Mesodermal cell (in vitro differentiated cells): Measurements from ENCODE around the gene CBLC.

Experiments used
- H3K27ac ChIP-seq: 2 replicates; pipeline ENCODE4 v1.7.0; 2013; ENCODE audit warnings: mild to moderate bottlenecking, low read depth, low read length, moderate library complexity; ENCODE audit not compliant: severe bottlenecking
- H3K36me3 ChIP-seq: 2 replicates; pipeline ENCODE4 v1.7.1; 2013; ENCODE audit warnings: mild to moderate bottlenecking, low read length, moderate library complexity; ENCODE audit not compliant: control insufficient read depth, insufficient read depth
- H3K4me1 ChIP-seq: one replicate; pipeline ENCODE4 v1.7.1; 2013; ENCODE audit warnings: mild to moderate bottlenecking, low read length; ENCODE audit not compliant: insufficient read depth, control insufficient read depth, poor library complexity, severe bottlenecking
- H3K4me3 ChIP-seq: 2 replicates; pipeline ENCODE4 v1.7.0; 2013; ENCODE audit warnings: low read length, control low read depth, mild to moderate bottlenecking; ENCODE audit not compliant: insufficient read depth, poor library complexity, severe bottlenecking; ENCODE audit errors: extremely low read depth
- H3K9me3 ChIP-seq: 2 replicates; pipeline ENCODE4 v1.7.1; 2013; ENCODE audit warnings: mild to moderate bottlenecking, low read length, moderate library complexity; ENCODE audit not compliant: control insufficient read depth
- WGBS, 2 experiments: methylation state at CpG; one replicate each; pipeline ENCODE4 v1.1.5; 2013; ENCODE audit warnings: missing lambda C conversion rate in 2 of 2; ENCODE audit not compliant: insufficient coverage in 2 of 2; 5-methylcytosine and 5-hydroxymethylcytosine counted together

CBLC gene

DNA sequence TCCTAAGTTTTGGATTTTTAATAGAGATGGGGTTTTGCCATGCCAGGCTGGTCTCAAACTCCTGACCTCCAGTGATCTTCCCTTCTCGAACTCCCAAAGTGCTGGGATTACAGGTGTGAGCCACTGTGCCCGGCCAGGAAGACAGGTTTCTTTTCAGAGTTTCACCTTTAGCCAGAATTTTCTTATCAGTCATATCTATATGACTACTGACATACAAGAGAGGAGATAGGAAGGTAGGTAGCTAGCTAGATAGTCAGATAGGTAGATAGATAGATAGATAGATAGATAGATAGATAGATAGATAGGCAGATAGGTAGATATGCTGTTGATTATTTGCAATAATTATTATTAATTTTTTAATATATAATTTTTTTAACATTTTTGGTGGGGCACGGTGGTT, 7.6 kb downstream of the CBLC start:
- Histone ChIP-seq H3K36me3 (no peaks in the 10 kb centered on the region), H3K4me1 (no peaks in the 10 kb centered on the region), H3K27ac (no peak overlapping the region), H3K4me3 (no peak overlapping the region), H3K9me3 (no peaks in the 10 kb centered on the region)
- WGBS, 2 experiments = 86 to 100% methylated on average over 1 of the region's 3 CpGs

- no peaks in the 10 kb centered on the region for H3K4me1 ChIP-seq
- H3K36me3 ChIP-seq = no peaks in the 10 kb centered on the region
- WGBS, 2 experiments = 94 to 98% methylated on average over 14 of the region's 15 CpGs
- no peaks in the 10 kb centered on the region for H3K9me3 ChIP-seq
- H3K4me3 ChIP-seq = no peak overlapping the region
- H3K27ac ChIP-seq = no peak overlapping the region
Measured at GRCh38 chr19:44785993-44786392, 8.3 kb downstream of the CBLC start.

GRCh38 chr19:44788971-44789370, 11.3 kb downstream of the CBLC start:
- no peak overlapping the region for H3K4me3 ChIP-seq
- no peaks in the 10 kb centered on the region for H3K4me1 ChIP-seq
- no peaks in the 10 kb centered on the region for H3K36me3 ChIP-seq
- no peak overlapping the region for H3K27ac ChIP-seq
- H3K9me3 ChIP-seq = no peaks in the 10 kb centered on the region
- WGBS, 2 experiments = 95 to 96% methylated on average over 4 to 6 of the region's 6 CpGs

DNA sequence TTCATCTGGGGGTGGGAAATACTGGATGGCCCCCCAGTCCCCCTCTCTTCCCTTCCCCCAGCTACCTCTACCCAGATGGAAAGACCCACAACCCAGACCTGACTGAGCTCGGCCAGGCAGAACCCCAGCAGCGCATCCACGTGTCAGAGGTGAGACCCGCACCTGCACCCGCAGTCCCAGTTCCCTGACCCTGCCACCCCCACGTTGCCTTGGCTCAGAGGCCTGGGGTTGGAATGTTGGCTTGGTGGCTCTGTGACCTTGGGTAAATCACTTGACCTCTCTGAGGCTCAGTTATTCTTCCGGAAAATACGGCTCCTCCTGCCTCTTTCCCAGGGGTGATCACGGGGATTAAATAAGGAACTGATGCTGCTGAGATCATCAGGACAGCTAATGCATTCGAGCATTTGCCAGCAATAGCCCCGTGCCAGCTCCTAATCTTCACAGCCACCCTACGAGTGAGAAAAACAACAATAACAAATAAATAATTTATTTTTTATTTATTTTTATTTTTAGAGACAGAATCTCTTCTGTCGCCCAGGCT, 12.3 kb downstream of the CBLC start:
- H3K4me3 ChIP-seq = no peak overlapping the region
- H3K36me3 ChIP-seq = no peaks in the 10 kb centered on the region
- no peaks in the 10 kb centered on the region for H3K9me3 ChIP-seq
- H3K27ac ChIP-seq = no peak overlapping the region
- H3K4me1 ChIP-seq = no peaks in the 10 kb centered on the region
- WGBS, 2 experiments = 92 to 94% methylated on average over 7 to 10 of the region's 13 CpGs

GRCh38 chr19:44792281-44792680, 14.6 kb downstream of the CBLC start:
- Histone ChIP-seq H3K9me3 (no peaks in the 10 kb centered on the region), H3K36me3 (no peaks in the 10 kb centered on the region), H3K4me3 (no peak overlapping the region), H3K4me1 (peaks cover 4% of the 10 kb centered on the region), H3K27ac (no peak overlapping the region)
- 89 to 92% methylated on average over 7 to 8 of the region's 9 CpGs for WGBS, 2 experiments

DNA sequence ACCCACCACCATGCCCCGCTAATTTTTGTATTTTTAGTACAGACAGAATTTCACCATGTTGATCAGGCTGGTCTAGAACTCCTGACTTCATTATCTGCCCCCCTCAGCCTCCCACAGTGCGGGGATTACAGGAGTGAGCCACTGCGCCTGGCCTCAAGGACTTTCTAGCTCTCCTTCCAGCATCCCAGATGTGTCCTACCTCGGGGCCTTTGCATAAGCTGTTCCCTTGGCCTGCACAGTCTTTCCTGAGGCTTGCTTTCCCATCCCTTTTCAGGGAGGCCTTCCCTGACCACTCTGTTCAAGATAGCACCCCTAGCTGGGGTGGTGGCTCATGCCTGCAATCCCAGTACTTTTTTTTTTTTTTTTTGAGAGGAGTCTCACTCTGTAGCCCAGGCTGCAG, 16.9 kb downstream of the CBLC start:
- Histone ChIP-seq H3K9me3 (no peaks in the 10 kb centered on the region), H3K36me3 (no peaks in the 10 kb centered on the region), H3K4me1 (peaks cover 5% of the 10 kb centered on the region), H3K4me3 (no peak overlapping the region), H3K27ac (no peak overlapping the region)
- WGBS, 2 experiments = 83 to 98% methylated on average over 3 to 4 of the region's 4 CpGs

- Histone ChIP-seq H3K27ac (no peak overlapping the region), H3K9me3 (no peaks in the 10 kb centered on the region), H3K4me3 (no peak overlapping the region), H3K36me3 (no peaks in the 10 kb centered on the region), H3K4me1 (peaks cover 5% of the 10 kb centered on the region)
- WGBS, 2 experiments = 92 to 93% methylated on average over 9 to 12 of the region's 13 CpGs
Measured at GRCh38 chr19:44795398-44795987, 17.8 kb downstream of the CBLC start.

DNA sequence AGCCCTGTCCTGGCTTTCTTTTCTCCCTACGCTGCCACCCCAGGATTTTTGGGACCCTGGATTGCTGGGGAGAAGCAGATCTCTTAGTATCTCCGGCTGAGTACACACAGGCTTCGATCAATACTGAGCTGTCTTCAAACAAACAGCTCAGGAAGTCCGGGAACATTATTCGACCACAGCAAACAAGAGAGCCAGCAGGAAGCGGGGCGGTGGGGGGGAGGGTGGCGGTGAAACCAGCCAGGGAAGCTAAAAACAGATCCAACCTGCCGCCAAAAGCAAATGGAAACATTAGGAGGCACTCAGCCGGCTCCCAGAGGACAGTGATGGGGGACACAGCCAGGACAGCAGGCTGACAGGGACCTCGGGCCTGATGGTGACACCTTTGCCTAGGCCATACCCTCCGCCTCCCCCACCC, 19.0 kb downstream of the CBLC start:
- H3K27ac ChIP-seq = peak overlapping the region; percentile 53
- H3K4me1 ChIP-seq = peaks cover 5% of the 10 kb centered on the region
- no peaks in the 10 kb centered on the region for H3K9me3 ChIP-seq
- no peaks in the 10 kb centered on the region for H3K36me3 ChIP-seq
- WGBS, 2 experiments = 33 to 35% methylated on average over 6 to 11 of the region's 12 CpGs
- no peak overlapping the region for H3K4me3 ChIP-seq

DNA sequence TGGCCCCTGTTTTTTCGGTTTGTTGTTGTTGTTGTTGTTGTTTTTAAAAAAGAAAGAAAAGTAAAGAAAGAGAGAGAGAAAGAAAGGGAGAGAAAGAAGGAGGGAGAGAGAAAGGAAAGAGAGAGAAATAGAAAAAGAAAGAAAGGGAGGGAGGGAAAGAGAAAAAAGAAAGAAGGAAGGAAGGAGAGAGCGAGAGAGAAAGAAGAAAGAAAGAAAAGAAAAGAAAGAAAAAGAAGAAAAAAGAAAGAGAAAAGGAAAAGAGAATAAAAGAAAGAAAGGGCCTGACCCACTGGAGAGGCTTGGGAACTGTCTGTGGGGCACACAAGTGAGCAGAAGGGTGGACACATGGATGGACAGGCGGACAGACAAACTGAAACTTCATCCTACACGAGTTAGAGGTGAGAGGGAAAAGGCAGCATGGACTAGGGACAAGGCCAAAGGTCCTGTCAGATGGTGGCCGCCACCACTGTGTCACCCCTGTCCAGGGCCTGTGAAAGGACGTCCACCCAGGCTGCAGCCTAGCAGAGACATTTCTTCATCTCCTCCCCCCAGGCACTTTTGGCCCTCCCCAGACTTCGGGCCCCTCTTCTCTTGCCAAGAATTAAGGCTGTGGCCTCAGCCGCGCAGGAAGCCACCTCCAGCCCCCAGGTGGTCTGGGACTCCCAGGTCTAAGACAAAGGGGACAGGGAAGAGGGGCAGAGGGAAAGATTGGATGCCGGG, 22.1 kb downstream of the CBLC start:
- no peaks in the 10 kb centered on the region for H3K36me3 ChIP-seq
- no peak overlapping the region for H3K4me3 ChIP-seq
- WGBS, 2 experiments = 83 to 94% methylated on average over 4 to 6 of the region's 10 CpGs
- H3K9me3 ChIP-seq = no peaks in the 10 kb centered on the region
- H3K4me1 ChIP-seq = peaks cover 5% of the 10 kb centered on the region
- H3K27ac ChIP-seq = no peak overlapping the region

- Histone ChIP-seq H3K36me3 (no peaks in the 10 kb centered on the region), H3K27ac (no peak overlapping the region), H3K4me1 (peaks cover 5% of the 10 kb centered on the region), H3K9me3 (no peaks in the 10 kb centered on the region), H3K4me3 (no peak overlapping the region)
- 7 to 17% methylated on average over 2 to 3 of the region's 3 CpGs for WGBS, 2 experiments
Measured at GRCh38 chr19:44800461-44800860, 22.8 kb downstream of the CBLC start.
